Right ventricle myocardium superior (tissue), 1 donor: ENCODE data around the gene KCNAB2. TPM values are rescaled to one million over a fixed set of nuclear protein-coding genes. Genes with fewer than 3 reads are reported as not detected.
A peak's percentile ranks its signal among the peaks of the same experiment; 100 is the strongest.

Source experiments
- ATAC-seq: fragments of 200-7000 bp; cut with Tn5 transposase; one replicate; pipeline ENCODE4 v1.9.1; 2020; ENCODE audit warnings: mild to moderate bottlenecking; ENCODE audit not compliant: poor library complexity
- DNase-seq: peaks from one replicate; pipeline ENCODE4 v3.0.0-alpha.2; 2020
- intact Hi-C: fragments of 100-400 bp; cut with DNase I; formaldehyde crosslinking; loops from one replicate; pipeline ENCODE4 v1.11.2; 2022
- total RNA-seq: library from RNA; stranded (reverse); fragmentation: NEBNext Ultra II Directional; extraction: Animal tissue kit (Norgen Biotek cat#: 25700); gene quantifications from one replicate; pipeline ENCODE4 v1.2.1, GENCODE V29; 2021
- donor health status: DM: no; HTN: yes; CAD: no; lungs with severe emphysema.

KCNAB2 gene
- total RNA-seq, 1 donor from 2014 or later: 21.2 TPM

DNA sequence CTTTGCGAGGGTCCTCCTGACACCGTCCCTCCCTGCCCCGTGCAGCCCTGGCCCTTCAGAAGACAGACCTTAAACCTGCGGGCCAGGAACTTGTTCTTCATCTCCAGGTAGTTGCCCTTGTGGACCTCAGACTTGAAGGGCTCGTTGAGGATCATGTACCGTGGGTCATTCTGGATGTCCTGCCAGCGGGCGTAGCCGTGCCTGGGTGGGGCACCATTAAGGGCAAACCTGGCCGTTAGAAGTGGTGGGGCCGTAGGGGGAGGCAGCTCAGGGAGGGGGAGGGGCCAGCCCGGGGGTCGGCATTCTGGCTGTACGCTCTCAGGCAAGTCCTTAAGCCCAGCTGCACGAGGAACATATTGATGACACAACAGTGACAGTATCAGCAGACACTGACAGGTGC lies 64.6 kb downstream of the KCNAB2 start:
- intact Hi-C loops: no loop called here
- ATAC-seq (no peak), DNase-seq (peak; percentile 21)

DNA sequence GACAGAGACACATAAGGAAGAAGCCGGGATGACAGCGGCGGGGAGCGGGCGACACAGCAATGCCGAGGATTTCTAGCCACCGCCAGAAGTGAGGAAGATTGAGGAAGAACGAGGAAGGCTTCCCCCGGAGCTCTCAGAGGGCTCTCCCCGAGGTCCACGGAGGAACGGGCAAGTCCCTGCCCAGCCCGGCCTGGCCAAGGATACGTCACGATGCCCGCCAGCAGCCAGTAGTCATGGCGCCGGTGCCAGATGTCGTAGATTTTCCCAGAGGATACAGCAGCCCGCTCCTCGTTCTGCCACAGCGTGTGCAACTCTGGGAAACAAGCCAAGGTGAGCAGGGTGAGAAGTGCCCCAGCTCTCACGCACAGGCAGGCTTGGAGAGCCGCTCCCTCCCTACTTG lies 65.9 kb downstream of the KCNAB2 start:
- ATAC-seq (no peak), DNase-seq (peak; percentile 30)
- intact Hi-C loops: no loop called here

DNA sequence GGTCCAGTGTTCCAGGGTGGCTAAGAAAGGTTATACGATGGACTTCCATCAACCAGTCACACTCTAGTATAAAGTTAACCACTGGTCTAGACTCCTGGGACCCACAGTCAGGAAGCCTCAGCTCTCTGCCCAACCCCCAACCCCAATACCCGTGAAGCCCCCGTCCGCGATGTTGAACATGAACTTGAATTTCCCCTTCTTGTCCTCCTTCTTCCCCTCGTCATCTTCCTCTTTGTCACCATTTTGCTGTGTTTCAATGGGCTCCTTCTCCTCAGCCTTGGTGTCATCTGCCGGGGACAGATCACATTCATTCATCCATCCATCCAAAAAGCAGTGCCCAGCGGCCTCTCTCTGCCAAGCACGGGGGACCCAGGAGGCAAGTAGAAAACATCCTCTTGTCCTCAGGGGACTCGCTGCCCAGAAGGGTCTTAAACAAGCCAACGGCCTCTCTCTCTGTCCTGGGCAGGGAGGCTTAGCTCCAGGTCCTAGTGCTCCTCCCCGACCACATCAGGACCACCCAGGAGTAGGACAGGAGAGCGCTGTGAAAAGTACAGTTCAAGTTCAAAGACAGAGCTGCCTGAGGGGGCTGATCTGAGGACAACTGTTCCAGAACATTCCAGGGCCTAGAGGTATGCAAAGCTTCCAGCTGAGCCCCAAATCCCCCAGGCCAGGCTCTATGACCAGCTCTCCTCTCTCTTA lies 66.5 kb downstream of the KCNAB2 start:
- intact Hi-C loops: no loop called here
- ATAC-seq: no peak
- DNase-seq: peak; percentile 16

DNA sequence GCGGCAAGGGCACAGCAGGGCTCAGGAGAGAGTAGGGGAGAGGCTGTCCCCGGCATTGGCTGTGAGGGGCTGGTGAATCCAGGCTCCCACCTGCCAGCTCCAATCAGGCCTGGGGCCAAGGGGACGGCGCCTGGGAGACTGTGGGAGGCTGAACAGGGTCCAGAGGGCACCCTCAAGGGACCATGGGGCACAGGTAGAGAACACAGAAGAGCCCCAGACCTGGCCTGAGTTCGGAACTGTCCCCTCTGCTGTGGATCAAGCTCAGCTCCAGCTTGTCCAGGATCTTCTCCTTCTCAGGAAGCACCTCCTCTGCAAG lies 67.0 kb downstream of the KCNAB2 start:
- no peak for ATAC-seq
- peak; percentile 13 for DNase-seq

DNA sequence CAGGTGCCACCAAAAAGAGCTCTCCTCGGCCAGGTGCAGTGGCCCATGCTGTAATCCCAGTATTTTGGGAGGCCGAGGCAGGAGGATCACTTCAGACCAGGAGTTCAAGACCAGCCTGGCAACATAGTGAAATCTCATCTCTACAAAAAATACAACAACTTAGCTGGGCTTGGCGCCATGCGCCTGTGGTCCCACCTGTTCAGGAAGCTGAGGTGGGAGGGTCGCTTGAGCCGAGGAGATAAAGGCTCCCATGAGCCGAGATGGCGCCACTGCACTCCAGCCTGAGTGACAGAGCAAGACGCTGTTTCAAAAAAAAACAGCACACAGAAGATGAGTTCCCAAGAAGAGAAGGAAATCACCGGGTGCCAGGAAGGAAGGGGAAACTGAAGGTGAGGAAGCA lies 67.4 kb downstream of the KCNAB2 start:
- ATAC-seq (no peak), DNase-seq (no peak)
- intact Hi-C loops: no loop called here

More for the DNA sequence above, 67.0 kb downstream of the KCNAB2 start:
- intact Hi-C loops: no loop called here

DNA sequence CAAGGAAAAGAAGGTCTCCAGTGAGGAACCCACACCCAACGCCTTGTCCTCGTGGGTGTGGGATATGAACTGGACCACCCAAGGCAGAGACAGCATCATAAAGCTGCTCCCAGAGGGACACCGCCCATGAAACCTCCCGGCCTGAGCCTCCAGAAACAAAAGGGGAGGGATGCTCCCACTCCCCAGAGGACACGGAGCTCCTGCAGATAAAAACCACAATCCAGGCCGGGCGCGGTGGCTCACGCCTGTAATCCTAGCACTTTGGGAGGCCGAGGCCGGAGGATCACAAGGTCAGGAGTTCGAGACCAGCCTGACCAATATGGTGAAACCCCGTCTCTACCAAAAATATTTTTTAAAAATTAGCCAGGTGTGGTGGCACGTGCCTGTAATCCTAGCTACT lies 68.1 kb downstream of the KCNAB2 start:
- ATAC-seq (no peak), DNase-seq (peak; percentile 32)
- intact Hi-C loops: no loop called here

DNA sequence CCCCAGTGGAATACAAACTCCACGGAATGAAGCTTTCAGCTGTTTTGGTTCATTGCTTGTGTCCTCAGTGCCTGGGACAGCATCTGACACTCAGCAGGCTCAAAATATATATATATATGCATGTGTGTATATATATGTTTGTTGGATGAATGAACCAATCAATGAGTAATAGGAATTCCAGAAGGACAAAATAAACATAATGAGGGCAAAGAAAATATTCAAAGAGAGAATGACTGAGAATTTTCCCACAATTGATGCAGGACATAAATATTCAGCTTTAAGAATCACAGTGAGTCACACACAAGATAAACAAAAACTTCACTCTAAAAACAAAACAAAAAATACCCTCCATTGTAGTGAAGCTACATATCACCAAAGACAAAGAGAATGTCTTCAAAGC lies 70.4 kb downstream of the KCNAB2 start:
- intact Hi-C loops: no loop called here
- ATAC-seq: no peak
- DNase-seq: no peak

DNA sequence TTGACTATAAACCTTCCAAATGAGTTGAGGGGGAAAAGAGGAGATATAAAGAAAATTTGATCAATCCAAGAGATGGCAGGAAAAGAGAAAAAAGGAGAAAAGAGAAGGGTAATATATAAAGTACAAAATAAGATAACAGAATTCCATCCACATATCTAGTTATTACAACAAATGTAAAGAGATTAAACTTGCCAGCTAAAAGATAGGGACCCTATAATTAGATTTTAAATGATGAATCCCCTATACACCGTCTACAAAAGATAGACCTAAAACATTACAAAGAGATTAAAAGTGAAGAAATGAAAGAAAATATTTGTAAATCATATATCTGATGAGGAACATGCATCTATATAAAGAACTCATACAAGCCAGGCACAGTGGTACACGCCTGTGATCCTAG lies 71.4 kb downstream of the KCNAB2 start:
- ATAC-seq: no peak
- intact Hi-C loops: no loop called here
- DNase-seq: no peak

DNA sequence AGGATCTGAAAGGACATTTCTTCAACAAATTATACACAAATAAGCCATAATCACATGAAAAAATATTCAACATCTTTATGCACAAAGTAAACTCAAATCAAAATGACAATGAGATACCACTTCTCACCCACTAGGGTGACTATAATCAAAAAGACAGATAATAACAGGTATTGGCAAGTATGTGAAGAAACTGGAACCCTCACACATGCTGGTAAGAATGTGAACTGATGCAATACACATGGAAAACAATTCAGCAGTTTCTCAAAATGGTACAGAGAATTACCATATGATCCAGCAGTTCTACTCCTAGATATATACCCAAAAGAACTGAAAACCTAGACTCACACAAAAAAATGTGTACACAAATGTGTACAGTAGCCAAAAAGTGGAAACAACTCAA lies 71.9 kb downstream of the KCNAB2 start:
- ATAC-seq (no peak), DNase-seq (no peak)
- intact Hi-C loops: no loop called here

DNA sequence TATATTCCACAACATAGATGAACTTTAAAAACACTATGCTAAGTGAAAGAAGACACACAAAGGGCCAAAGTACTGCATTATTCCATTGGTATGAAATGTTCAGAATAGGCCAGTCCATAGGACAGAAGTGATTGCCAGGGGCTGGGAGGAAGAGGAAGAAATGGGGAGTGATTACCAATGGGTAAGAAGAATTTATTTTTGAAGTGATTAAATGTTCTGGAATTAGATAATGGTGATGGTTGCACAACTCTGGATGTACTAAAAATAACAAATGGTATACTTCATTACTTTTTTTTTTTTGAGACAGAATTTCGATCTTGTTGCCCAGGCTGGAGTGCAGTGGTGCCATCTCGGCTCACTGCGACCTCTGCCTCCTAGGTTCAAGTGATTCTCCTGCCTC lies 72.7 kb downstream of the KCNAB2 start:
- ATAC-seq (no peak), DNase-seq (no peak)
- intact Hi-C loops: no loop called here

DNA sequence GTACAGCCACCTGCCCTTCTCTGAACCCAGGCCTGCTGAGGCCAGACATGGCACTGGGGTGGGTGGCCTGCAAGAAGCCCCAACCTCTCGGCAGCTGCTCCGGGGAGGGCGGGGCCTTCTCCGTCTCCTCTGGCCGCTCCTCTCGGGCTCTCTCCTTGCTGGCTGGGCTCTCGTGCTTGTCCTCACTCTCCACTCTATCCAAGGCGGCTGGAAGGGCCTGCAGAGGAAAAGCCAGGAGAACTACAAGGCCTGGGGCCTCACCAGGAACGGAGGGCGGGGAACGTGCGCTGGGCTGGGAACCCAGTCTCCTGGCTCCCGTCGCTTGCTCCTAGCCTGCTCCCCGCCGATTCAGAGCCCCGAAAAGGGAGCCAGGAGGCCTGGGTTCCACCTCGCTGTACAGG lies 75.3 kb downstream of the KCNAB2 start:
- no peak for ATAC-seq
- intact Hi-C loops: no loop called here
- peak; percentile 8 for DNase-seq

DNA sequence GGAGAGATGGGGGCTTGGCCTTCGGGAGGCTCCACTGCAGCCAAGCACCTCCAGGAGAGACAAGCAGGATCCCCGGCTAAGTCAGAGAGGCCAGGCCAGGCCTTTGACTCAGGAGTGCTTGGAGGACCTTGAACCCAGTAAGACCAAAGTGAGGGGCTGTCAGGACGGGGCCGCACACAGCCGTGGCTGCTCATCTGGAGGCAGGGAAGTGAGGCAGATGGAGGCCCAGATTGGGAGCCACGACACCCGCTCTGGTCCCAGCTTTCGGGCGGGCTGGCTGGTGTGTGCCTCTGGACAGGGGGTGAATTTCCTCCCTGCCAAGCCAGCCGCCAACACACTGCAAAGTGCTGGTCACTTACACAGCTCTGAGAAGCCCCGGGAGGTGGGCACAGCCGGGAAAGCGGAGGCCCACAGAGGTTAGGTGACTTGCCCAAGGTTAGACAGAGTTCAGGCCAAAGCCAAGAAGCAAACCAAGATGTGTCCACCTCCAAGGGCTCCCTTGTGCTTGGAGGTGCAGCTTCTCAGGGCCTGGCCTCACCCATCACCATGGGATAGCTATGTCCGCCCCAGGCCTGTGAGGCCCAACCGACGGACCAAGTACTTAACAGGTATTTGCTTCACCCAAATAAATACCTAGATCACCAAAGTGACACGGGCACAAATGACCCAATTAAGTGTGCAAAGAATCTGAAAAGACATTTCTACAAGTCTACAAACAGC lies 76.1 kb downstream of the KCNAB2 start:
- intact Hi-C loops: no loop called here
- DNase-seq (peak; percentile 20), ATAC-seq (no peak)

DNA sequence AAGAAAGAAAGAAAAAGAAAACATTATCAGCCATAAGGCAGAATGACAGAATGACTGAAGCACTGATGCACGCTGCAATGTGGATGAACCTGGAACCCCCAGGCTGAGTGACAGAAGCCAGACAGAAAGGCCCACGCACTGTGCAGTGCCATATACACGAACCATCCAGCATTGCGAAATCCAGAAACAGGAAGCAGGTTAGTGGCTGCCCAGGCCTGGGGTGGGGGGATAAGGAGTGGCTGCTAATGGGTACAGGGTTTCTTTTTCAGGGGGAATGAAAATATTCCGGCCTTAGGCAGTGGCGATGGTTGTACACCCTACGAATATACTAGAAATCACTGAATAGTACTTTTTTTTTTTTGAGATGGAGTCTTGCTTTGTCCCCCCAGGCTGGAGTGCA lies 77.4 kb downstream of the KCNAB2 start:
- ATAC-seq: no peak

DNA sequence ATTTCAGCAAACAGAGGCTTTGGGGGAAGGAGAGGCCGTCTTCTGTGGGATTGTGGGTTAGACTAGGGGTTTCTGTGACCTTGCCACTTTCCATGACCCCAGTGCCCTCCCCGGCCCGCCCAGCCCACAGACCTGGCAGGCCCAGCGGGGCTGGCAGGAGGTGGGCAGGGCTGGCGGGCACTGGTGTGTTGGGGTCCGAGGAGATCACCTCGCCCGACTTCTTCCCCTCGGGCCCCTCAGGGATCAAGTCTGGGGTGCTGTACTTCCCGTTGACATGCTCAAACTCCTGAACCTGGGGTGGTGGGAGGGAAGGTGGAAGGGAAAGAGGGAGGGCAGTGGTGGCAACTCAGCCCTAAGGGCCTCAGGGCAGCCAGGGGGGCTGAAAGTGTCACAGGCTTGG lies 78.1 kb downstream of the KCNAB2 start:
- DNase-seq (peak; percentile 34), ATAC-seq (no peak)
- intact Hi-C loops: no loop called here

More for the DNA sequence above, 77.4 kb downstream of the KCNAB2 start:
- DNase-seq: peak; percentile 32
- intact Hi-C loops: no loop called here

DNA sequence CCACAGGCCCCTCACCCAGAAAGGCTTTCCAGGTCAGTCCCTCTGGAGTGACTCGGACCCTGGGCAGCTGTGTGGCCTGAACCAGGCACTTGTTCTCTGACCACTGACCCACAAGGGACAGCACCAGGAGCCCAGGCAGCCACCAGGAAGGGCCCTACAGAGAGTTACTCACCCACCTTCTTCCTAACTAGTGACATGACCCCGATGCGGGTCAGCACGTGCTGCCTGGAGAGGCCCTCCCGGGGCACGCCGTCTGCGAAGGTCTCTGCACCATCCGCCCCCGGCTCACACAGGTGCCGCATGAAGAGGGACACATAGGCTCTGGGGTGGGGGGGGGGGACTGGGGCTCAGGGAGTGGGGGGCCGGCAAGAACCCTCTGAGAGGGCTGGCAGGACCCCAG lies 78.7 kb downstream of the KCNAB2 start:
- ATAC-seq (no peak), DNase-seq (peak; percentile 35)
- intact Hi-C loops: no loop called here

DNA sequence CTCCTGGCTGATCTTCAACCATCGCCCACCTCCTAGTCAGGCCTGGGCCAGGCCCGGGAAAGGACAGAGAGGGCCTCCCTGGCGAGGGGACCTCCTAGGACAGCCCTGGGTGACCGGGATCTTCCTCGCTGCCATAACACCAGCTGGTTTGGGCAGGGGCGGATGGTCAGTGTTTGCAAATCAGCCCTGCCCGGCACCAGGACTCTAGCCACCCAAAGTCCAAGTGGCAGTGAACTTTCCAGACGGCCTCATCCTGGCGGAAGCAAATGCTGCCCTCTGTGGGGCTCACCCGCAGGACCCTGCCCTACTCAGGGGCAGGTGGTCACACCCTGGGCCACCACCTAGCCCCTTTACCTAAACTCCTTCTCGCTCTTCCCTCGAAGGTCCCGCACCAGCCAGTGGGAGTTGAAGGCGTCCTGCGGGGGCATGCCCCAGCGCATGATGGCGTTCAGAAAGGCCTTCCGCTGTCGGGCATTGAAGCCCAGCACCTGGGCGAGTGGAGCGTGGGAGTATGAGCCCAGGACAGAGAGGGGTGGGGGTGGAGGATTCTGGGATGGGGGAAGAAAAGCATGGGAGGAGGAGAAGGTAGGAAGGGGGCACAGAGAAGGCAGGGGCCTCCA lies 79.2 kb downstream of the KCNAB2 start:
- DNase-seq (peak; percentile 20), ATAC-seq (no peak)
- intact Hi-C loops: no loop called here

DNA sequence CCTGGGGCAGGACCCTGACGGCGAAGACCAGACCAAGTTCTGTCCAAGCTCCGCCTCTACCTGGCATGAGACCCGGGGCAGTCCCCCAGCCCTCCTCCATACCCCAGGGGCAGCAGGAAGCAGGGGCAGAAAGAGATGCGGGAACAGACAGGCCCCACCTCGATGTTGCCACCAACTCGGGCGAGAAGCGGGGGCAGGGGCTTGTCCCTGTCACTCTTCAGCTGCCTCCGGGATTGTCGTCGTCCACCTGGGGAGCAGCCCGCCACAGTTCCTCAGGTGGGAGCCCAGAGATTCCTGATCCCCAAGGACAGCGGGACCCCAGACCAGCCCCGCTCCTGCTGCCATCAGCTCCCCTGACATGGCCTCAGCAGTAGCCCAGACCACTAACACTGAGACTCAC lies 79.7 kb downstream of the KCNAB2 start:
- DNase-seq (peak; percentile 18), ATAC-seq (no peak)
- intact Hi-C loops: no loop called here

DNA sequence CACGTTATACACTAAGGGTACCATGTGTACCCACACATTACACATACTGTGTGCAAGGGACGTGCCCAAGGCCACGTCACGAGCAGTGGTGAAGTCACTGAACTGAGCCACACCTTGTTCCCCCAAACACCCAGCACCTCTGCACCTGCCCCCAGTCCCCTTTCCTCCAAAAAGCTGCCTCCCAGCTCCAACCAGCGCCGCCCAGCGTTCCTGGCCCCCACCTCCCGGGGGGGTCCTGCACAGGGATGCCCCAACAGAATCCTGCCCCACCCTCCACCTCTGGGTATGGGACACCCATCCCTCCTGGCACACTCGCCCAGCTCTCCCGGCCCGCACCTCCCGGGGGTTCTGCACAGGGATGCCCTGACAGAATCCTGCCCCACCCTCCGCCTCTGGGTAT lies 80.3 kb downstream of the KCNAB2 start:
- peak; percentile 27 for DNase-seq
- intact Hi-C loops: no loop called here
- ATAC-seq: no peak

DNA sequence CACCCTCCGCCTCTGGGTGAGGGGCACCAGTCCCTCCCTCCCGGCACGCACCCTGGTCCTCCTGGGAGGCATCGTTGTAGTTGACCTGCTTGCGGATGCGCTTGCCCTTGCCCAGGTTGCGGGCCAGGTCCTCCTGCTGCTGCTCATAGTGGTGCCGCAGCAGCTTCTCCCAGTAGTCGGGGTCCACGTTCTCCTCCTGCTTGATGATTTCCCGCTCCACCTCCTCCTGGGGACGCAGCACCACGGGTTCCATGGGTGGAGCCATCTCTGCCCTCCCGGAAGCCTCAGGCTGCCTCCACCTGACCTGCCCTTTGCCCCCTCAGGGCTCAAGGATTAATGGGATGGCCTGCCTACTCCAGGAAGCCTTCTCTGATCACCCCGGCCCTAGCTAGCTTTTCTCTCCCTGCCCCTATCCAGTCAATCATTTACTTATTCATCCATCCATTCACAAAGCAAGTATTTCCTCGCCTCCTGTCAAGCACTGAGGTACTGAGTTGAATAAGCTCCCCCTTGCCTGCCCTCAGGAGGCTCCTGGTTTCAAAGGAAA lies 80.9 kb downstream of the KCNAB2 start:
- intact Hi-C loops: no loop called here
- no peak for ATAC-seq
- DNase-seq: peak; percentile 15

DNA sequence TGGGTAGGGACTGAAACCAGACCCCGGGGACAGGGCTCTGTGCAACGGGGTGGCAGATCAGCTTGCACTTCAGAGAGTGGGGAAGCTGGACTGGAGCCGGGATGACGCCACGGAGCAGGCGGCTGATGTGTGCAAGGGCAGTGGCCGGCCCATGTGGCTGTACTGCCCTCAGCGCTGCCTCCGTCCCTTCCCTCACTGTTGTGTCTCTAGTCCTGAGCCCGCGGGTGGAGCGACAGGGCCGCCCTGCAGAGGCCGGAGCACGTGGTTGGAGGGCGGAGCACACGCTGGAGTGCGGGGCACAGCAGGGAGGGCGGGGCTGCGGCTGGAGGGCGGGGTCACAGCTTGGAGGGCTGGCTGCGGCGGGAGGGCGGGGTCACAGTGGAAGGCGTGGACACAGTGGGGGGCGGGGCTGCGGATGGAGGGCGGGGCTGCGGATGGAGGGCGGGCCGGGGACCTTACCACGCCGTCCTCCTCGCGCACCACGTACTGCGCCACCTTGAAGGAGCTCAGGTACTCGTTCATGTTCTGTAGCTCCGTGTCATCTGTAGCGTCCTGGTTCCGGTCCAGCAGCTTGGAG lies 82.0 kb downstream of the KCNAB2 start:
- intact Hi-C loops: no loop called here
- DNase-seq (peak; percentile 88), ATAC-seq (peak; percentile 94)
